ENCODE data around the gene URB2.
A peak's percentile ranks its signal among the peaks of the same experiment; 100 is the strongest.
"Not testable (repeated sequence)": the region's sequence is repeated elsewhere in the genome, so short reads cannot be mapped to it uniquely, and the experiment has no call there.

Gene URB2

GRCh38 chr1:229599218-229599954 is 26.7 kb upstream of the URB2 start:
- peaks cover 4% of the 10 kb centered on the region for H3K4me1 Mint-ChIP-seq (ENCODE audit: low read depth)
- H3K4me3 Mint-ChIP-seq, result no peak overlapping the region
- H3K36me3 Mint-ChIP-seq (ENCODE audit: low read depth), result peaks cover 37% of the 10 kb centered on the region
- no peaks in the 10 kb centered on the region for H3K27me3 Mint-ChIP-seq (ENCODE audit: low read depth)
- H3K9me3 Mint-ChIP-seq, result no peaks in the 10 kb centered on the region
- no peak overlapping the region for H3K27ac Mint-ChIP-seq

GRCh38 chr1:229600229-229600628 is 25.8 kb upstream of the URB2 start:
- Mint-ChIP-seq H3K36me3 (ENCODE audit: low read depth) (peaks cover 33% of the 10 kb centered on the region), H3K4me3 (no peak overlapping the region), H3K9me3 (no peaks in the 10 kb centered on the region), H3K27me3 (ENCODE audit: low read depth) (no peaks in the 10 kb centered on the region), H3K27ac (no peak overlapping the region), H3K4me1 (ENCODE audit: low read depth) (peaks cover 4% of the 10 kb centered on the region)

- Mint-ChIP-seq H3K4me1 (ENCODE audit: low read depth) (peaks cover 3% of the 10 kb centered on the region), H3K36me3 (ENCODE audit: low read depth) (peaks cover 38% of the 10 kb centered on the region), H3K4me3 (no peak overlapping the region), H3K27me3 (ENCODE audit: low read depth) (no peaks in the 10 kb centered on the region), H3K9me3 (no peaks in the 10 kb centered on the region), H3K27ac (no peak overlapping the region)
Observed at GRCh38 chr1:229603371-229604005, 22.6 kb upstream of the URB2 start.

GRCh38 chr1:229607370-229607769 is 18.7 kb upstream of the URB2 start:
- no peaks in the 10 kb centered on the region for H3K9me3 Mint-ChIP-seq
- no peak overlapping the region for H3K4me3 Mint-ChIP-seq
- H3K36me3 Mint-ChIP-seq (ENCODE audit: low read depth), result peaks cover 45% of the 10 kb centered on the region
- no peaks in the 10 kb centered on the region for H3K4me1 Mint-ChIP-seq (ENCODE audit: low read depth)
- no peak overlapping the region for H3K27ac Mint-ChIP-seq
- no peaks in the 10 kb centered on the region for H3K27me3 Mint-ChIP-seq (ENCODE audit: low read depth)

- no peaks in the 10 kb centered on the region for H3K4me1 Mint-ChIP-seq (ENCODE audit: low read depth)
- H3K27me3 Mint-ChIP-seq (ENCODE audit: low read depth), result no peaks in the 10 kb centered on the region
- no peak overlapping the region for H3K4me3 Mint-ChIP-seq
- peaks cover 43% of the 10 kb centered on the region for H3K36me3 Mint-ChIP-seq (ENCODE audit: low read depth)
- no peaks in the 10 kb centered on the region for H3K9me3 Mint-ChIP-seq
- no peak overlapping the region for H3K27ac Mint-ChIP-seq
Observed at GRCh38 chr1:229608590-229608989, 17.5 kb upstream of the URB2 start.

GRCh38 chr1:229613938-229614337 is 12.1 kb upstream of the URB2 start:
- H3K36me3 Mint-ChIP-seq (ENCODE audit: low read depth), result peaks cover 27% of the 10 kb centered on the region
- no peaks in the 10 kb centered on the region for H3K27me3 Mint-ChIP-seq (ENCODE audit: low read depth)
- no peak overlapping the region for H3K27ac Mint-ChIP-seq
- no peak overlapping the region for H3K4me3 Mint-ChIP-seq
- H3K4me1 Mint-ChIP-seq (ENCODE audit: low read depth), result peaks cover 2% of the 10 kb centered on the region
- H3K9me3 Mint-ChIP-seq, result no peaks in the 10 kb centered on the region

- Mint-ChIP-seq H3K27ac (no peak overlapping the region), H3K4me3 (no peak overlapping the region), H3K27me3 (ENCODE audit: low read depth) (no peaks in the 10 kb centered on the region), H3K36me3 (ENCODE audit: low read depth) (peaks cover 26% of the 10 kb centered on the region), H3K9me3 (no peaks in the 10 kb centered on the region), H3K4me1 (ENCODE audit: low read depth) (peaks cover 6% of the 10 kb centered on the region)
Observed at GRCh38 chr1:229614701-229615100, 11.3 kb upstream of the URB2 start.

- Mint-ChIP-seq H3K4me1 (ENCODE audit: low read depth) (peaks cover 17% of the 10 kb centered on the region), H3K36me3 (ENCODE audit: low read depth) (peaks cover 6% of the 10 kb centered on the region), H3K4me3 (no peak overlapping the region), H3K9me3 (no peaks in the 10 kb centered on the region), H3K27me3 (ENCODE audit: low read depth) (no peaks in the 10 kb centered on the region), H3K27ac (no peak overlapping the region)
Observed at GRCh38 chr1:229617351-229618100, 8.5 kb upstream of the URB2 start.

GRCh38 chr1:229619002-229619401 is 7.0 kb upstream of the URB2 start:
- Mint-ChIP-seq H3K36me3 (ENCODE audit: low read depth) (peaks cover 2% of the 10 kb centered on the region), H3K9me3 (no peaks in the 10 kb centered on the region), H3K27ac (no peak overlapping the region), H3K4me3 (no peak overlapping the region), H3K4me1 (ENCODE audit: low read depth) (peaks cover 20% of the 10 kb centered on the region), H3K27me3 (ENCODE audit: low read depth) (no peaks in the 10 kb centered on the region)

- no peaks in the 10 kb centered on the region for H3K27me3 Mint-ChIP-seq (ENCODE audit: low read depth)
- H3K9me3 Mint-ChIP-seq, result no peaks in the 10 kb centered on the region
- peaks cover 23% of the 10 kb centered on the region for H3K4me1 Mint-ChIP-seq (ENCODE audit: low read depth)
- no peak overlapping the region for H3K27ac Mint-ChIP-seq
- no peak overlapping the region for H3K4me3 Mint-ChIP-seq
- H3K36me3 Mint-ChIP-seq (ENCODE audit: low read depth), result peaks cover 2% of the 10 kb centered on the region
Observed at GRCh38 chr1:229619614-229620013, 6.4 kb upstream of the URB2 start.

GRCh38 chr1:229620876-229621275 is 5.2 kb upstream of the URB2 start:
- Mint-ChIP-seq H3K27ac (no peak overlapping the region), H3K36me3 (ENCODE audit: low read depth) (peaks cover 2% of the 10 kb centered on the region), H3K9me3 (no peaks in the 10 kb centered on the region), H3K27me3 (ENCODE audit: low read depth) (no peaks in the 10 kb centered on the region), H3K4me3 (no peak overlapping the region), H3K4me1 (ENCODE audit: low read depth) (peaks cover 29% of the 10 kb centered on the region)

GRCh38 chr1:229621663-229622062 is 4.4 kb upstream of the URB2 start:
- Mint-ChIP-seq H3K4me3 (no peak overlapping the region), H3K27me3 (ENCODE audit: low read depth) (no peaks in the 10 kb centered on the region), H3K27ac (no peak overlapping the region), H3K4me1 (ENCODE audit: low read depth) (peaks cover 30% of the 10 kb centered on the region), H3K9me3 (no peaks in the 10 kb centered on the region), H3K36me3 (ENCODE audit: low read depth) (peaks cover 2% of the 10 kb centered on the region)

- not testable (repeated sequence) for H3K4me3 Mint-ChIP-seq; H3K9me3 Mint-ChIP-seq; H3K27me3 Mint-ChIP-seq (ENCODE audit: low read depth); H3K27ac Mint-ChIP-seq; H3K36me3 Mint-ChIP-seq (ENCODE audit: low read depth)
- H3K4me1 Mint-ChIP-seq (ENCODE audit: low read depth), result peaks cover 39% of the 10 kb centered on the region
Observed at GRCh38 chr1:229622641-229623120, 3.4 kb upstream of the URB2 start.

GRCh38 chr1:229623225-229623624 is 2.8 kb upstream of the URB2 start:
- no peak overlapping the region for H3K4me3 Mint-ChIP-seq
- peaks cover 40% of the 10 kb centered on the region for H3K4me1 Mint-ChIP-seq (ENCODE audit: low read depth)
- peaks cover 2% of the 10 kb centered on the region for H3K36me3 Mint-ChIP-seq (ENCODE audit: low read depth)
- H3K9me3 Mint-ChIP-seq, result no peaks in the 10 kb centered on the region
- H3K27ac Mint-ChIP-seq, result no peak overlapping the region
- H3K27me3 Mint-ChIP-seq (ENCODE audit: low read depth), result no peaks in the 10 kb centered on the region

- Mint-ChIP-seq H3K36me3 (ENCODE audit: low read depth) (peaks cover 2% of the 10 kb centered on the region), H3K27ac (no peak overlapping the region)
Observed at GRCh38 chr1:229623838-229624237, 2.2 kb upstream of the URB2 start.

More at GRCh38 chr1:229623838-229624237, 2.2 kb upstream of the URB2 start:
- Mint-ChIP-seq H3K27me3 (ENCODE audit: low read depth) (no peaks in the 10 kb centered on the region), H3K9me3 (no peaks in the 10 kb centered on the region), H3K4me3 (peak overlapping the region; percentile 5), H3K4me1 (ENCODE audit: low read depth) (peaks cover 40% of the 10 kb centered on the region)
